SK-N-MC (cell line): ENCODE data around the gene C1orf198.

Experiments
- FOXP2 ChIP-seq: optimal IDR thresholded peaks from 2 replicates; pipeline ENCODE3; 2011; ENCODE audit warnings: mild to moderate bottlenecking, moderate library complexity; ENCODE audit not compliant: insufficient read depth; ENCODE audit errors: extremely low read length, control extremely low read depth
- POLR2AphosphoS5 ChIP-seq: IDR thresholded peaks from 2 replicates; pipeline ENCODE4 v1.6.1; 2012; ENCODE audit warnings: mild to moderate bottlenecking, low read depth, low read length, borderline replicate concordance

- TF ChIP-seq POLR2AphosphoS5 (no peak), FOXP2 (no peak)
Measured at GRCh38 chr1:230865062-230865817, 3.1 kb downstream of the C1orf198 start.
